AG09309 (cell line): ENCODE results near the gene LRRN4CL.
"Not testable (repeated sequence)": the region's sequence is repeated elsewhere in the genome, so short reads cannot be mapped to it uniquely, and the experiment has no call there.

Experiments used
- DNase-seq: peaks from one replicate; pipeline ENCODE4 v3.0.0-alpha.2; 2010; ENCODE audit warnings: low read depth
- H3K4me3 ChIP-seq: 2 replicates; pipeline ENCODE4 v1.5.1; 2011; ENCODE audit warnings: mild to moderate bottlenecking, low read depth, low read length, moderate library complexity; ENCODE audit not compliant: control insufficient read depth
- TF ChIP-seq, protein P1 (sequence below): IDR thresholded peaks from 2 replicates; pipeline ENCODE4 v1.5.1; 2011; ENCODE audit warnings: mild to moderate bottlenecking, low read depth, low read length, inconsistent platforms; ENCODE audit not compliant: insufficient read depth, control insufficient read depth; ENCODE audit errors: missing control alignments

The LRRN4CL gene

GRCh38 chr11:62656796-62657429, 32.4 kb downstream of the LRRN4CL start:
- TF ChIP-seq, protein P1, sequence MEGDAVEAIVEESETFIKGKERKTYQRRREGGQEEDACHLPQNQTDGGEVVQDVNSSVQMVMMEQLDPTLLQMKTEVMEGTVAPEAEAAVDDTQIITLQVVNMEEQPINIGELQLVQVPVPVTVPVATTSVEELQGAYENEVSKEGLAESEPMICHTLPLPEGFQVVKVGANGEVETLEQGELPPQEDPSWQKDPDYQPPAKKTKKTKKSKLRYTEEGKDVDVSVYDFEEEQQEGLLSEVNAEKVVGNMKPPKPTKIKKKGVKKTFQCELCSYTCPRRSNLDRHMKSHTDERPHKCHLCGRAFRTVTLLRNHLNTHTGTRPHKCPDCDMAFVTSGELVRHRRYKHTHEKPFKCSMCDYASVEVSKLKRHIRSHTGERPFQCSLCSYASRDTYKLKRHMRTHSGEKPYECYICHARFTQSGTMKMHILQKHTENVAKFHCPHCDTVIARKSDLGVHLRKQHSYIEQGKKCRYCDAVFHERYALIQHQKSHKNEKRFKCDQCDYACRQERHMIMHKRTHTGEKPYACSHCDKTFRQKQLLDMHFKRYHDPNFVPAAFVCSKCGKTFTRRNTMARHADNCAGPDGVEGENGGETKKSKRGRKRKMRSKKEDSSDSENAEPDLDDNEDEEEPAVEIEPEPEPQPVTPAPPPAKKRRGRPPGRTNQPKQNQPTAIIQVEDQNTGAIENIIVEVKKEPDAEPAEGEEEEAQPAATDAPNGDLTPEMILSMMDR = no peak
- no peak overlapping the region for H3K4me3 ChIP-seq
- no peak for DNase-seq

GRCh38 chr11:62654297-62654696, 35.0 kb downstream of the LRRN4CL start:
- TF ChIP-seq, protein P1 = no peak
- no peak for DNase-seq
- H3K4me3 ChIP-seq = no peak overlapping the region

DNA sequence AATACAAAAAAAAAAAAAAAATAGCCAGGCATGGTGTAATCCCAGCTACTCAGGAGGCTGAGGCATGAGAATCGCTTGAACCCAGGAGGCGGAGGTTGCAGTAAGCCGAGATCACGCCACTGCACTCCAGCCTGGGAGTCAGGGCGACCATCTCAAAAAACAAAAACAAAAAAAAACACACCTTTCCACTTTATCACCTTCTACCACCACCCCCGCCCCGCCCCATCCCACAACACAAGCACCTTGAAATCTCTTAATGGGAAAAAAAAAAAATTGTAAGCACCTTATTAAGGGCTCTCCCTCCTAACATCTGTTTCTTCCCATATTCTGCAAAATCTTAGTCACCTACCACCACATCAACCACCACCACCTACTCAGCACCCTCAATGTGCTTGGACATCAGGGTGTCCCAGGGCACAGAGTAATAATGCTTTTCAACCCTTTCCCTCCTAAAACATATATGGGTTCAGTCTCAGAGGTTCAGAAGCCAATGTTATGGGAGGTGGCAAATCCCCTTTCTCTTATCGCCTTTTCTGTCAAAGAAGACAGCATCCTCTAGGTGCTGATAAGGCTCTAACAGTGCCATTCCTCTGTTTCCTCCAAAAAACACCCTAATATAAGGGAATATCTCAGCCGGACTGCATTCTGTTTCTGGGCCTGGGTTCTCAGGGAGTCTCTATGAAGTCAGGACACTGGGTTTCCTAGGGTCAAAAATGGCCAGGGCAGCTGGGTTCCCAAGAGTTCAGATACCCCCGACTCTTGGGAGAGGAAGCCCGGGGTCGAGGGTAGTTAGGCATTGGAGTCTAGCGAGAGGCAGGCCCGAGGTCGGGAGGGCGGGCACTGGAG, 36.9 kb downstream of the LRRN4CL start:
- no peak for DNase-seq
- H3K4me3 ChIP-seq = peak overlapping the region; percentile 82
- TF ChIP-seq, protein P1 = no peak

DNA sequence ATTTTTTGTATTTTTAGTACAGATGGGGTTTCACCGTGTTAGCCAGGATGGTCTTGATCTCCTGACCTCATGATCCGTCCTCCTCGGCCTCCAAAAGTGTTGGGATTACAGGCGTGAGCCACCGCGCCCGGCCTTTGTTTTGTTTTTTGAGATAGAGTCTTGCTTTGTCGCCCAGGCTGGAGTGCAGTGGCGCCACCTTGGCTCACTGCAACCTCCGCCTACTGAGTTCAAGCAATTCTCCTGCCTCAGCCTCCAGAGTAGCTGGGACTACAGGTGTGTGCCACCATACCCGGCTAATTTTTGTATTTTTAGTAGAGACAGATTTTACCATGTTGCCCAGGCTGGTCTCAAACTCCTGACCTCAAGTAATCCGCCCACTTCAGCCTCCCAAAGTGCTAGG, 39.0 kb downstream of the LRRN4CL start:
- not testable (repeated sequence) for H3K4me3 ChIP-seq, DNase-seq

DNA sequence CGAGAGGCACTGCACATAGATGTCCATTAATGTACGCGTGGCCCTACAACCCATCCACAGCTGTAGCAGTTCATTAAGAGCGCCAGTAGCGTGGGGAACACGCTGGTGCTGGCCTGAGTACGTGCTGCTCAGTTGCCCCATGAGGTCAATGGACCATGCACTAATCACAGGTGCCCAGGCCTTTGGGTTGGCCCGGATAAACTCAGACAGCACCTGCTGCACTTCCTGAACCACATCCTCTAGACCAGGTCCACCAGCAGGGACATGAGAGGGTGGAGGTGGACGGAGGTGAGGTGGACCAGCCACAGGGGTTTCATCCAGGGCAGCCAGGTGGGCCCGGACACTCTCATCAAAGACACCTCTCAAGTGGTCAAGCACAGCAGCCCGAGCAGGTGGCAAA, 39.8 kb downstream of the LRRN4CL start:
- TF ChIP-seq, protein P1 = no peak
- no peak for DNase-seq
- H3K4me3 ChIP-seq = no peak overlapping the region

DNA sequence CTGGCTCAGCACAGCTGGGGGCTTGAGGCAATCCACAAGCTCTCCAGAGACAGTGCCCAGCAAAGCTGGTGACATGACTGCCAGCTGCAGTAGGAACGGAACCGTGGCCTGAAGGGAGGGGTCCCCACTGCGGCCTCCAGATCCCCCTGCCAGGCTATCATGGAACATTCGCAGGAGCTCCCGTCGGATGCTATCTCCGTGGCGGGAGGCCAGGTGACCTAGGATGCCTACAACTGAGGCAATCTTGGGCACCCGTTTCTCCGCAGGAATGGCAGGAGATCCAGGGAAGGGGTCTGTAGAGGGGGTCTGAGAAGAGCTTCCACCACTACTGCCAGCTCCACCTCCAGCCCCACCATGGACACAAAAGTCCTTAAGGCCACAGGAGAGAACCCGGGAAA, 40.4 kb downstream of the LRRN4CL start:
- no peak for DNase-seq
- TF ChIP-seq, protein P1 = no peak
- no peak overlapping the region for H3K4me3 ChIP-seq
